T follicular helper cell (primary cell): ENCODE data around the gene ATP5PD.
"Not testable (repeated sequence)": the region's sequence is repeated elsewhere in the genome, so short reads cannot be mapped to it uniquely, and the experiment has no call there.

Source experiments
- DNase-seq: peaks from one replicate; pipeline ENCODE4 v3.0.0-alpha.2; 2020; ENCODE audit warnings: low read depth

ATP5PD gene

DNA sequence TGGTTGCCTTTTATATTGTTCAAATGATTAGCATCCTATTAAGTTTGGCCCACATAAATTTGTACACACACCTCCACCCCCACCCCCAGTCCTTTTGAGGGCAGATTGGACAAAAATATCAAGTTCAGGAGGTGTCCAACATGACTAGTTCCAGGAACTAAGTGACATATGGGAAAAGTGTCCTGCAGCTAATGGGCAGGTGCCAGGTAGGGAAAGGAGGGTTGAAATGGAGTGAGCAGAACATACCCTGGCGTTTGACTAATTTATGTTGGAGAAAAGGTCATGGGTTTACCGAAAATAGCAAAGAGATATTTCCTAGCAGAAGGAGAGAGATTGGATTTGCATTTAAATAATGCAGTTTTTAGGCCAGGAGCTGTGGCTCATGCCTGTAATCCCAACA is 5.2 kb upstream of the ATP5PD start:
- no peak for DNase-seq

DNA sequence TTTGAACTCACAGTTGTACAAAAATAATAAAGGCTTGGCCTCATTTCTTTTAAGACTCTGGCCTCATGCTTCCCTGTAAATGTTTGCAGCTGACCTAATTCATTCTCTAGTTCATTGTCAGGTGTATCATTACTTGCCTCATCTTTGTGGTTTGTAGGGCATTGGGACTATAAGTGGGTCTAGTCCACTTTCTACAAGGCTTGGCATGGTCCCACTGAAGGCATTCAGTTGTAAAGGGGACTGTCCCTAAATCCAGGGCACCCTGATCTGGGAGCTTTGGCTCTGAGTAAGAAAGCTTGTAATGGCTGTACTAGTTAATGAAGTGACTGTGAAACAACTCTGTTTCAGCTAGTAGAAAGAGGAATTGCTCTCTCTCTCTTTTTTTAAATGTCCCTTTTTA is 2.9 kb upstream of the ATP5PD start:
- DNase-seq: no peak

DNA sequence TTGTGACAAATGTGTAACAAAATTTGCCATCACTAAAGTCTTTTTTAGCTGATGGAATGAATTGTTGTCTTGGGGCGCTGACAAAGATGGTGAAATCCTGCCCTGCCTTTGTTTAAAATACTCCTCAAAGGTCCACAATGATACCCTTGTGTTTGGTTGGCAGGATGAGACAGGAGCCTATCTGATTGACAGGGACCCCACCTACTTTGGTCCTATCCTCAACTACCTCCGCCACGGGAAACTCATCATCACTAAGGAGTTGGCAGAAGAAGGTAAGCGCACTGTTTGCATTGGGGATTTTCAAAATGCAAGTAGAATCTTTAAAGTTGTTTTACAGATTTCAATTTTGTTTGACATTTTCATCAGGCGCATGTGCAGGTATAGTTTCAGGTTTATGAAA is 2.3 kb upstream of the ATP5PD start:
- no peak for DNase-seq

DNA sequence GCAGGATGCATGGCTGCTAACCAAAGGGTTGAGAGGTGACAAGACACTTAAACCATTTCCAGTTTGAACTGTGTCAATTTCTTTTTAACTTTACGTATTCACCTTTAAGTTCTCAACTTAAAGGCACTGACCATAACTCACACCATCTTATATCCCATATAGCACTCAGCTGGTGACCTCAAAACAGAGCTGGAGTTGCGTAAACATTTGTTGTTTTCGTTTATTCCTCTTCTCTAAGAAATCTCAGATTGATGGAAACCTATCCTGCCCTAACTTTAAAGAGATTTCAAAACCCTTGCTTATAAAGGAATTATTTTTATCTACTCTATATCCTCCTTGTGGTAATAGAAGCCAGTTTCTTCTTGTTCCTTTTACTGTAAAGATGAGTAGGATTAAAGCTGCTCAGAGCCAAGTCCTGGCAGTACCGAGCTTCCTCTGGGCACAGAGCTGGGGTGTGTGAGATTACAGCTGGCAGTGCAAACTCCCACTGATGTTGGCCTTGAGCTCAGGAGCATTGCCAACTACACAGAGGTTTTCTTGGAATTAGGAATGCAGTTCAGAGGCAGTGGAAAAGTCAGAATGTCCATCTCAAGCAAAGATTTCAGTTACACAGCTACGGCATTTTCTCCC is 1.6 kb upstream of the ATP5PD start:
- no peak for DNase-seq

DNA sequence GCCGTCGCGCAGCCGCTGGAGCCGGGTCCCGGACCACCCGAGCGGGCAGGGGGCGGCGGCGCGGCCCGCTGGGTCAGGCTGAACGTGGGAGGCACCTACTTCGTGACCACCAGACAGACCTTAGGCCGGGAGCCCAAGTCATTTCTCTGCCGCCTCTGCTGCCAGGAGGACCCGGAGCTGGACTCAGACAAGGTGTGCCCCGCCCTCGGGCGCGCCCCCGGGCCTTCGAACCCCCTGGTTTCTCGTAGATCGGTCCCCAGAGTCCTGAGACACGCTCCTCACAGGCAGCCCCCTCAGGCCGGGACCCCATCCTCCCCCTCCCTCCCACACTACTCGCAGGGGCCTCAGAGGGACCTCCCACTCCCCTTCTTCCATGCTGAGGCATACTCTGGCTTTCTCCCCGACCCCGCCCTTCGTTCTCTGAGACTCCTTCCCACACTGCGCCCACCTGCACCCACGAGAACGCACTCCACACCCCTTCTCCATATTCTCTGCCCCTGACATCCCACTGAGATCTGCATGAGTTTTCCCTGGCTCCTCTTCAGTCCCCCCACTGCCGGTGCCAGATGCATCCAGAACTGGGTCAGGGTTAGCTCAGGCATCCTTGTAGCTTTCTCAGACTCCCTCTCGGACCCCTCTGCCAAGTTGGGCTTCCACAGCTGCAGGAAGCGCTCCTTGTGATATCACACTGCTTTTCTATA is 779 bp upstream of the ATP5PD start:
- no peak for DNase-seq

- not testable (repeated sequence) for DNase-seq
Observed at GRCh38 chr17:75045946-75046406, 793 bp downstream of the ATP5PD start.

- DNase-seq: no peak
Observed at GRCh38 chr17:75044716-75045115, 2.1 kb downstream of the ATP5PD start.

DNA sequence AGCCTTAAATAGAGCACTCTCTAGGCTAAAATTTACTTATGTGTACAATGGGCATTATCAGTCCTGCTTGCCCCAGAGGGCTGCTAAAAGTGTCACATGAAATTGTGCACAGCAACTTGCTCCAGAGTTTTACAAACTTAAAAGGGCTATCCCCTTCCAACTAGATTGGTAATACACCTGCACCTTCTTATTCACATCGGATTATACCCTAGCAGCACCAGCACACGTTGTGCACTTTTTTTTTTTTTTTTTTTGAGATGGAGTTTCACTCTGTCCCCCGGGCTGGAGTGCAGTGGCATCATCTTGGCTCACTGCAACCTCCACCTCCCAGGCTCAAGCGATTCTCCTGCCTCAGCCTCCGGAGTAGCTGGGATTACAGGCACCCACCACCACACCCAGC is 3.0 kb downstream of the ATP5PD start:
- not testable (repeated sequence) for DNase-seq

GRCh38 chr17:75041656-75042280 is 5.0 kb downstream of the ATP5PD start:
- no peak for DNase-seq

DNA sequence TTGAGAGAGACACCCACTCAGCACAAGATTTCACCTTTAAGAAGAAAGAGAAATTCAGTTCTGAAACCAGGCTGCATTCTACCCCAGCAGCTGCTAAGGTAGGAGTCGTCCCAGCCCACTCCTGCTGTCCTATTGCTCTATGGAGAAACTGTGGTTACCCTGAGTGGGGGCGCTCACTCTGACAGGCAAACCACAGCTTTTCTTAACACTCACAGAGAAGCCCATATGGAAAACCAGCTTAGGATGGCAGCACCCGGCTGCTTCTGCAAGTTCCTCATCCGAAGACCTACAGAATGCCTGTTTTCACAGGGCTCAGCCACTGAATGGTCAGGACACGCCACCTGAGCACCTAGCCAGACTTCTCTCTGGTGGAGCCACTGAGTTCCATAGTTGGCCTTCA is 7.5 kb downstream of the ATP5PD start:
- DNase-seq: no peak

DNA sequence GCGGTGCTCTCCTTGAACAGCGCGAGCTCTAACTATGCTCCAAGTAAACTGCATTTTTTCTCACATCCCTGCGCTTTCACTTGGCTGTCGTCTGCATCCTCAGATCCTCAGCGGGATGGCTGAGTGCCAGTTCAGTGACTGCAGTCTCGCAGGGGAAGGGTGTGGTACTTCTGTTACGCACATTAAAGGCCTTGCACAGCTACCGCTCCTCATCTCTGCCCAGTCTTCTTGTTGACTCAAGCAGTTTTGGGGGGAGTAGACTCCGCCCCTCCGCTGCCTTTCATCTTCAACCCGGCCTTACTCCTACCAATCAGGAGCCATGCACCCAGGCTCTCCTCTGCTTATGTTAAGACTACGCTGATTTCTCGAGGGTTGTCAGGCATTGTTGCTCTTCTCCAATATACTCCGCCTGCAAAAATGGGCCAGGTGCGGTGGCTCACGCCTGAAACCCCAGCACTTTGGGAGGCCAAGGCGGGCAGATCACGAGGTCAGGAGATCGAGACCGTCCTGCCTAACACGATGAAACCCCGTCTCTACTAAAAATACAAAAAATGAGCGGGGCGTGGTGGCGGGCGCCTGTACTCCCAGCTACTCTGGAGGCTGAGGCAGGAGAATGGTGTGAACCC is 10.0 kb downstream of the ATP5PD start:
- DNase-seq: peak; percentile 97

- DNase-seq: peak; percentile 55
Observed at GRCh38 chr17:75034236-75034908, 12.4 kb downstream of the ATP5PD start.

- peak; percentile 76 for DNase-seq
Observed at GRCh38 chr17:75033346-75034235, 13.2 kb downstream of the ATP5PD start.

DNA sequence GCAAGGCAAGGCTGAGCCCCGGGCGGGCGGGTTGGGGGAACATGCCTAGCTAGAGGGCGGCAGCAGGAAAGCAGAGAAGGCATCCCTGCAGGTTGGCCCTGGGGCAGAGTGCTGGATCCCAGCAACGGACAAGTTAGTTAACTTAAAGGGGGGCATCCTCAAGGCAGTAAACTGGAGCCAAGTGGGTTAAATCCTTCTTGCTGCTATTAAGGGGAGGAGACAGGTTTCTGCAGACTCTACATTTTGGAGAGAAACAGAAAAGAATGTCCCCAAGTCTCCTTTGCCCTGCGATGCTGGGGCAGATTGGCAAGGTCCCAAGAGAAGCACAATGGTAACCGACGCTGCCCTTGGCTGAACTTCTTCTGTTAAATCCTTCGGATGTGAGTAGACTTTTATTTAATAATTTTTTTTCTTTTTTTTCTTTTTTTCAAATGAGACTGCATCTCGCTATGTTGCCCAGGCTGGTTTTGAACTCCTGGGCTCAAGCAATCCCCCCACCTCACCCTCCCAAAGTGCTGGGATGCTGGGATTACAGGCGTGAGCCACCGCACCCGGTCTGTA is 14.0 kb downstream of the ATP5PD start:
- peak; percentile 12 for DNase-seq

DNA sequence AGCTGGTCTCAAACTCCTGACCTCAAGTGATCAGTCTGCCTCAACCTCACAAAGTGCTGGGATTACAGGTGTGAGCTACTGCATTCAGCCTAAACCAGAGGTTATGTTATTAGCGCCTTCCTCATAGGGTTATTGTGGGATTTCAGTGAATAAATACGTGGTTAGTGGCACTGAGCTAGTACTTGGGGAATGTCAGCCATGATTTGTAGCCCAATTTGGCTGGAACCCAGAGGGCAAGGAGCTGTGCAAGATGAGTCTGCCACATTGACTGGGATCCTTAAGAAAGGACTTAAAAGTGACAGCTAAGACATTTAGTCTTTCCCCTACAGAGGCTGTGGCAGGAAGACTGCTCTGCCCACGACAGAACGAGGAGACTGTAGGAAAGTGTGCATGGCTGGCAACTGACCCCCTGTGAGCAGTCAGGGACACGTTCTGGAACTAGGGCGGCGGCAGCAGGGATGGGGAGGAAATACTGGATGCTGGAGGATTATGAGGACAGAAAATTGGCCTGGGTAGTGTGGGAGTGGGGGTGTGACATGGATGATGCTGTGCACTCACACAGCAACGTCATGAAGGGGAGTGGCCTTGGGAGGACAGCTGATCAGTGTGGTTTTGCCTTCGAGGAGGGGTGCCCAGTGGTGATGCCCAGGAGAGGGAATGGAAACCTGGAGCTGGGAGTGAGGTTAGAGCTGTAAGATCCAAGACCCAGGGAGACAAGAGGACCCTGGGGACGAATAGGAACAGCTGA is 14.6 kb downstream of the ATP5PD start:
- peak; percentile 51 for DNase-seq

DNA sequence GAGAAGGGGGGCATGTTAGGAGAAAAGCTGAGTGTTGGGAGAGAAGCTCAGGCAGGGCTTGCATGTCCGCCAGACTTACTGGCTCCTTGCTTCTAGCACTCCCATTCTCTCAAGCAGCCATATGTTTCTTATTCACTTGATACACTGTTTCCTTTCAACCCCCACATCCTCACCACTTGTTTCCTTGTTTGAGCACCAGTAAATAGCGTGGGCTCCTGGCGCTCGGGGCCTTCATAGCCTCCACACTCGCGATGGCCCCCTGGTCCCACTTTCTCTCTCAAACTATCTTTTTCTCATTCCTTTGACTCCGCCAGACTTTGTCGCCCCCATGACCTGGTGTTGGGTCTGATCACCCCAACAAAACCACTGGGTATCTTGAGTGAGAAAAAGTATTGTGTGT is 16.6 kb downstream of the ATP5PD start:
- no peak for DNase-seq

DNA sequence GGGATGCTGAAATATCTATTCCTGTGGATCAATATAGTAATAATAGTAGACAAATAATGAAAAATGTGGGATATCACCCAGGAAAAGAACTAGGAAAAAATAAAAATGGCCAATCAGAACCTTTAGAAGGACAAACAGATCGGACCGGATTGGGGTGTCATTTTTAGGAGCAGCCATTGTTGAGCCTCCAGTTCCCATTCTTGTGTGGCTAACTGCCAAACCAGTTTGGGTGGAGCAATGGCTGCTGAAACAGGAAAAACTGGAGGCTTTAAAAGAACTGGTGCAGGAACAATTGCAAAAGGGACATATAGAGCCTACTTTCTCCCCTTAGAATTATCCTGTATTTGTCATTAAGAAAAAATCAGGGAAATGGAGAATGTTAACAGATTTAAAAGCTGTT is 20.1 kb downstream of the ATP5PD start:
- DNase-seq: not testable (repeated sequence)

DNA sequence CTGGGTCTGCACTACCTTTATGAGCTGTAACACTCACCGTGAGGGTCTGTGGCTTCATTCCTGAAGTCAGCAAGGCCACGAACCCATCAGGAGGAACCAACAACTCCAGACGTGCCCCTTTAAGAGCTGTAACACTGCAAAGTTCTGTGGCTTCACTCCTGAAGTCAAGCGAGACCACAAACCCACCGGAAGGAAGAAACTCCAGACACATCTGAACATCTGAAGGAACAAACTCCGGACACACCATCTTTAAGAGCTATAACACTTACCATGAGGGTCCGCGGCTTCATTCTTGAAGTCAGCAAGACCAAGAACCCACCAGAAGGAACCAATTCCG is 21.4 kb downstream of the ATP5PD start:
- DNase-seq: not testable (repeated sequence)

GRCh38 chr17:75024686-75025397 is 21.9 kb downstream of the ATP5PD start:
- DNase-seq: no peak
